HEK293 (cell line): ENCODE measurements around the gene PDE11A.

ENCODE experiments used
- CTCF ChIP-seq: fragments of 450-650 bp; formaldehyde crosslinking; IDR thresholded peaks from 2 replicates; pipeline ENCODE4 v1.5.1; 2016; ENCODE audit warnings: missing biosample characterization, missing genetic modification characterization
- PATZ1 ChIP-seq: fragments of 450-650 bp; formaldehyde crosslinking; IDR thresholded peaks from 2 replicates; pipeline ENCODE4 v1.5.1; 2016; ENCODE audit warnings: missing biosample characterization, missing genetic modification characterization
- ZNF112 ChIP-seq: fragments of 450-650 bp; formaldehyde crosslinking; IDR thresholded peaks from 2 replicates; pipeline ENCODE4 v1.5.0; 2017; ENCODE audit warnings: missing biosample characterization, missing genetic modification characterization
- ZNF777 ChIP-seq: fragments of 450-650 bp; formaldehyde crosslinking; IDR thresholded peaks from 2 replicates; pipeline ENCODE4 v1.5.1; 2017; ENCODE audit warnings: missing biosample characterization, missing genetic modification characterization, borderline replicate concordance

DNA sequence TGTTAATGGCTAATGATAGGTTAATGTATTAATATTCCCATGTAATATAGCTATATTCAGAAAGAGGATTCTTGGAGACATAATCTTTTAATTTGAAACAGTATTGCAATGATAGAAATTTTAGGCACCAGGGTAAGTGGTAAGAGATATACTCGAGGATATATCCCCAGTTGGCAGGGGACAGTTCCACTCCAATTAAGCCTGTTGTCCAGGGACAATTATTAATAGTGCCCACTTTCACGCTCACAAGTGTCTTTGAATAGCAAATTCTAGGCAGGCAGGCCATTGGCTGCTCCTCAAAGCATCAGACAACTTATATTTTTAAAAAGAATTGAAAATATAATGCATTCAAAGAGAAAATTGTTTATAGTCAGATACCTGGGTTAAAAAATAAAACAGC, 190.7 kb downstream of the PDE11A start:
- TF ChIP-seq PATZ1 (no peak), ZNF777 (tag by site-specific recombination) (no peak), CTCF (tag by site-specific recombination) (no peak), ZNF112 (tag by site-specific recombination) (no peak)
